HepG2 (cell line): ENCODE measurements around the gene CNNM2. TPM values are rescaled to one million over a fixed set of nuclear protein-coding genes. Genes with fewer than 3 reads are reported as not detected.

Experiments
- AHR ChIP-seq: IDR thresholded peaks from 2 replicates; pipeline ENCODE4 v1.6.1; 2018; ENCODE audit warnings: missing genetic modification reagents, missing compliant biosample characterization
- DRAP1 ChIP-seq: IDR thresholded peaks from 2 replicates; pipeline ENCODE4 v1.6.1; 2016; ENCODE audit warnings: missing genetic modification reagents, missing compliant biosample characterization
- E2F2 ChIP-seq: sonication (generic); formaldehyde crosslinking; IDR thresholded peaks from 2 replicates; pipeline ENCODE4 v1.4.0; 2020; ENCODE audit warnings: missing genetic modification reagents, borderline replicate concordance
- ESRRA ChIP-seq: sonication (generic); formaldehyde crosslinking; IDR thresholded peaks from 2 replicates; pipeline ENCODE4 v1.5.1; 2020; ENCODE audit warnings: mild to moderate bottlenecking, low read depth, missing genetic modification reagents
- HNRNPH1 ChIP-seq: fragments of 200-400 bp; formaldehyde crosslinking; optimal IDR thresholded peaks from 2 replicates; pipeline ENCODE3; 2017; ENCODE audit warnings: mild to moderate bottlenecking, low read depth, low read length
- KDM3A ChIP-seq: IDR thresholded peaks from 2 replicates; pipeline ENCODE4 v1.6.1; 2018; ENCODE audit warnings: low read depth, missing compliant biosample characterization
- MED1 ChIP-seq: sonication (generic); formaldehyde crosslinking; IDR thresholded peaks from 2 replicates; pipeline ENCODE4 v1.4.0; 2020; ENCODE audit warnings: missing genetic modification reagents
- MXD4 ChIP-seq: IDR thresholded peaks from 2 replicates; pipeline ENCODE4 v1.6.1; 2016; ENCODE audit warnings: mild to moderate bottlenecking, missing biosample characterization, missing genetic modification reagents
- NAIF1 ChIP-seq: sonication (generic); formaldehyde crosslinking; IDR thresholded peaks from 2 replicates; pipeline ENCODE4 v1.5.0; 2020; ENCODE audit warnings: mild to moderate bottlenecking, missing genetic modification reagents, borderline replicate concordance
- RERE ChIP-seq: IDR thresholded peaks from 2 replicates; pipeline ENCODE4 v1.6.1; 2016; ENCODE audit warnings: low read depth, missing genetic modification reagents, missing compliant biosample characterization
- SPEN ChIP-seq: sonication (generic); formaldehyde crosslinking; IDR thresholded peaks from 2 replicates; pipeline ENCODE4 v1.5.1; 2020; ENCODE audit warnings: low read depth, mild to moderate bottlenecking, missing genetic modification reagents
- ZFP36L1 ChIP-seq: sonication (generic); formaldehyde crosslinking; IDR thresholded peaks from 2 replicates; pipeline ENCODE4 v1.8.0; 2022; ENCODE audit warnings: mild to moderate bottlenecking, missing genetic modification reagents, moderate library complexity
- ZFP41 ChIP-seq: sonication (generic); formaldehyde crosslinking; IDR thresholded peaks from 2 replicates; pipeline ENCODE4 v1.4.0; 2020; ENCODE audit warnings: mild to moderate bottlenecking, missing genetic modification reagents, borderline replicate concordance
- ZNF143 ChIP-seq: sonication (generic); formaldehyde crosslinking; IDR thresholded peaks from 2 replicates; pipeline ENCODE4 v1.4.0; 2020; ENCODE audit warnings: missing genetic modification reagents
- ZNF460 ChIP-seq: sonication (generic); formaldehyde crosslinking; IDR thresholded peaks from 2 replicates; pipeline ENCODE4 v1.5.1; 2020; ENCODE audit warnings: missing genetic modification reagents, mild to moderate bottlenecking, borderline replicate concordance
- ZNF598 ChIP-seq: sonication (generic); formaldehyde crosslinking; IDR thresholded peaks from 2 replicates; pipeline ENCODE4 v1.5.1; 2020; ENCODE audit warnings: mild to moderate bottlenecking, missing genetic modification reagents, borderline replicate concordance
- ZNF772 ChIP-seq: sonication (generic); formaldehyde crosslinking; IDR thresholded peaks from 2 replicates; pipeline ENCODE4 v1.5.0; 2020; ENCODE audit warnings: mild to moderate bottlenecking, missing genetic modification reagents
- ZNF781 ChIP-seq: sonication (generic); formaldehyde crosslinking; IDR thresholded peaks from 2 replicates; pipeline ENCODE4 v1.5.1; 2020; ENCODE audit warnings: borderline replicate concordance, mild to moderate bottlenecking, missing genetic modification reagents; ENCODE audit errors: not compliant biosample characterization
- polyA plus RNA-seq, 8 experiments: library from polyadenylated mRNA; depleted of rRNA in 3 of 8; stranded (reverse) in 7 of 8; unstranded in 1 of 8; fragments of >200 nt; fragmentation: Illumina TruSeq in 4 of 8; extraction: Trizol in 4 of 8; gene quantifications; 2 replicates each; pipeline versions ENCODE4 v1.2.1 to v1.2.3, GENCODE V29; 2011 to 2016; ENCODE audit warnings: low read depth in 4 of 8, missing spikeins in 1 of 8, mixed read lengths in 1 of 8; ENCODE audit not compliant: insufficient read depth in 1 of 8
- total RNA-seq, 5 experiments: library from RNA; depleted of rRNA; stranded (reverse); fragments of >200 nt; fragmentation: Illumina TruSeq; extraction: Trizol; gene quantifications; 2 replicates each; pipeline ENCODE4 v1.2.3, GENCODE V29; 2016; ENCODE audit warnings: low read depth in 1 of 5

CNNM2 gene
- total and polyA plus RNA-seq, 2 of the 13 experiments (the other 11 are each of a cell fraction or from before 2014, with no cell fraction given) = 7.1 to 9.0 TPM

- TF ChIP-seq E2F2 (CRISPR knock-in tag) = no peak
- TF ChIP-seq ZFP36L1 (CRISPR knock-in tag) = peak; percentile 91
- 0 out of 2 replicates have a peak, but pooled peaks have one; percentile 0 for TF ChIP-seq ZNF772
- peak; percentile 20; the same call in 1 of the 2 replicates for TF ChIP-seq ZNF460 (CRISPR knock-in tag)
- TF ChIP-seq AHR (CRISPR knock-in tag) = 0 out of 2 replicates have a peak, but pooled peaks have one; percentile 1
- peak; percentile 62; the same call in 1 of the 2 replicates for TF ChIP-seq ZNF598 (CRISPR knock-in tag)
- no peak for TF ChIP-seq DRAP1 (CRISPR knock-in tag)
- TF ChIP-seq ESRRA = no peak
- 0 out of 2 replicates have a peak, but pooled peaks have one; percentile 31 for TF ChIP-seq RERE
- peak; percentile 64; the same call in 1 of the 2 replicates for TF ChIP-seq ZNF143 (CRISPR knock-in tag)
- TF ChIP-seq NAIF1 = peak; percentile 13; the same call in 1 of the 2 replicates
- no peak; the same call in 1 of the 2 replicates for TF ChIP-seq MED1 (CRISPR knock-in tag)
- TF ChIP-seq KDM3A = peak; percentile 37; the same call in 1 of the 2 replicates
- peak; percentile 56 for TF ChIP-seq ZNF781 (CRISPR knock-in tag)
- TF ChIP-seq ZFP41 = no peak
- peak; percentile 39; the same call in 1 of the 2 replicates for TF ChIP-seq SPEN (CRISPR knock-in tag)
- TF ChIP-seq HNRNPH1 = no peak
- 0 out of 2 replicates have a peak, but pooled peaks have one; percentile 1 for TF ChIP-seq MXD4 (CRISPR knock-in tag)
Measured at GRCh38 chr10:102917314-102917961, 656 bp upstream of the CNNM2 start (continued).
